Lower leg skin (tissue), 4 donors: ENCODE results near the gene PHC3. TPM values are rescaled to one million over a fixed set of nuclear protein-coding genes. Genes with fewer than 3 reads are reported as not detected.

Experiments used
- DNase-seq, 2 donors: peaks; one replicate each; pipeline ENCODE4 v3.0.0-alpha.2; 2019; ENCODE audit warnings: low spot score in 2 of 2
- H3K4me3 ChIP-seq: fragments of 200-600 bp; sonication (generic); 2 replicates; pipeline ENCODE4 v1.5.1; 2017; ENCODE audit warnings: mild to moderate bottlenecking, low read depth; ENCODE audit not compliant: poor library complexity, severe bottlenecking
- POLR2A ChIP-seq, 2 donors: fragments of 450-650 bp; IDR thresholded peaks; one replicate each; pipeline ENCODE4 v1.6.1; 2016 to 2017; ENCODE audit warnings: antibody characterized with exemption in 2 of 2, mild to moderate bottlenecking in 1 of 2, moderate library complexity in 1 of 2
- WGBS, 2 donors: methylation state at CpG; one replicate each; pipeline ENCODE4 v1.1.5; 2018; 5-methylcytosine and 5-hydroxymethylcytosine counted together
- intact Hi-C: fragments of 100-400 bp; cut with DNase I; formaldehyde crosslinking; loops from one replicate; pipeline ENCODE4 v1.15.0; 2023; ENCODE audit warnings: low total_unique reads
- total RNA-seq, 4 donors: library from RNA; depleted of rRNA; stranded (reverse); fragments of >200 nt; gene quantifications; one replicate each; pipeline ENCODE4 v1.1.0, GENCODE V29; 2016
- TF ChIP-seq, protein P1 (sequence below), 3 donors: fragments of 450-650 bp; IDR thresholded peaks; one replicate each; pipeline ENCODE4 v1.5.1; 2016; ENCODE audit warnings: antibody characterized with exemption in 3 of 3, mild to moderate bottlenecking in 3 of 3, moderate library complexity in 2 of 3

Gene PHC3
- total RNA-seq, 4 donors from 2014 or later: 31.9 to 47.6 (median 45.5) TPM

DNA sequence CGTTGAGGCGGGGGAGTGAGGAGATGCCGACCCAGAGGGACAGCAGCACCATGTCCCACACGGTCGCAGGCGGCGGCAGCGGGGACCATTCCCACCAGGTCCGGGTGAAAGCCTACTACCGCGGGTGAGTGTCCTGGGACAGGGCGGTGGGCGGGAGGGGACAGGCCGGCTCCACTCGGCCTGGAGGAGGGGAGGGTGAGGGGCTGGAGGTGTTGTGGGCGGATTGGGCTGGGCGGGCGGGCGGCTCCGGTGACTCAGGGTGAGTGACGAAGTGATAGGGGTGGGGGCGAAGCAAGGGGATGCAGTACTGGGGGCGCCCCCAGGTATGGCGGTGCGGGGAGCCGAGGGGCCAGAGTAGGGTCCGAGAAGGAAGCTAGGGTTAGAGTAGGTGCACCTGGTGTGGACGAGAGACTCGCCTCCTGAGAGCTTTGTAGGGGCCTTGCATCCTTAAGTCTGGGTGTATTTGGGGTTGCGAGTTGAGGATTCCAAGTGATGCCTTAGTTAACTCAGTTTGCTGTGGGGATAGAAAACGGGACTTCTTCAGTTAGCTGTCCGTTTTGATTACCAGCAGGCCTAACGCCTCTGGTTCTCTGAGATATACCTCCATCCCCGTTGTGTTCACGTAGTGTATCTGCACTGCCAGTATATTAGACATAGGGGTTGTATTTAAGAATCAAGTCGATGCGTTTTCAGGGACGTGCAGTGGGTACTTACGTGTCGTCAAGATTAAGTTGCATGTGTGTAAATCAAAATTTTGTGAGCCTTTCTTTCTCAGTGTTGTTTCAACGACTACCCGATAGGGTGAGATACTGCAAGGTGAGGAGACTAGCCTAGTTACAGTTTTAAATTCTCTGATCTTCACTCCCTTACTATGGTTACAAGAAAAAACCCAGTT, 41.4 kb upstream of the PHC3 start:
- no peak for DNase-seq
- intact Hi-C loops: no loop called here
- 1 to 2% methylated on average over 23 to 29 of the region's 42 CpGs for WGBS, 2 donors
- H3K4me3 ChIP-seq: peak overlapping the region; percentile 84
- TF ChIP-seq, protein P1, sequence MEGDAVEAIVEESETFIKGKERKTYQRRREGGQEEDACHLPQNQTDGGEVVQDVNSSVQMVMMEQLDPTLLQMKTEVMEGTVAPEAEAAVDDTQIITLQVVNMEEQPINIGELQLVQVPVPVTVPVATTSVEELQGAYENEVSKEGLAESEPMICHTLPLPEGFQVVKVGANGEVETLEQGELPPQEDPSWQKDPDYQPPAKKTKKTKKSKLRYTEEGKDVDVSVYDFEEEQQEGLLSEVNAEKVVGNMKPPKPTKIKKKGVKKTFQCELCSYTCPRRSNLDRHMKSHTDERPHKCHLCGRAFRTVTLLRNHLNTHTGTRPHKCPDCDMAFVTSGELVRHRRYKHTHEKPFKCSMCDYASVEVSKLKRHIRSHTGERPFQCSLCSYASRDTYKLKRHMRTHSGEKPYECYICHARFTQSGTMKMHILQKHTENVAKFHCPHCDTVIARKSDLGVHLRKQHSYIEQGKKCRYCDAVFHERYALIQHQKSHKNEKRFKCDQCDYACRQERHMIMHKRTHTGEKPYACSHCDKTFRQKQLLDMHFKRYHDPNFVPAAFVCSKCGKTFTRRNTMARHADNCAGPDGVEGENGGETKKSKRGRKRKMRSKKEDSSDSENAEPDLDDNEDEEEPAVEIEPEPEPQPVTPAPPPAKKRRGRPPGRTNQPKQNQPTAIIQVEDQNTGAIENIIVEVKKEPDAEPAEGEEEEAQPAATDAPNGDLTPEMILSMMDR (IDR thresholded peaks at IDR 0.05): no peak
- TF ChIP-seq POLR2A (IDR thresholded peaks at IDR 0.05): no peak

DNA sequence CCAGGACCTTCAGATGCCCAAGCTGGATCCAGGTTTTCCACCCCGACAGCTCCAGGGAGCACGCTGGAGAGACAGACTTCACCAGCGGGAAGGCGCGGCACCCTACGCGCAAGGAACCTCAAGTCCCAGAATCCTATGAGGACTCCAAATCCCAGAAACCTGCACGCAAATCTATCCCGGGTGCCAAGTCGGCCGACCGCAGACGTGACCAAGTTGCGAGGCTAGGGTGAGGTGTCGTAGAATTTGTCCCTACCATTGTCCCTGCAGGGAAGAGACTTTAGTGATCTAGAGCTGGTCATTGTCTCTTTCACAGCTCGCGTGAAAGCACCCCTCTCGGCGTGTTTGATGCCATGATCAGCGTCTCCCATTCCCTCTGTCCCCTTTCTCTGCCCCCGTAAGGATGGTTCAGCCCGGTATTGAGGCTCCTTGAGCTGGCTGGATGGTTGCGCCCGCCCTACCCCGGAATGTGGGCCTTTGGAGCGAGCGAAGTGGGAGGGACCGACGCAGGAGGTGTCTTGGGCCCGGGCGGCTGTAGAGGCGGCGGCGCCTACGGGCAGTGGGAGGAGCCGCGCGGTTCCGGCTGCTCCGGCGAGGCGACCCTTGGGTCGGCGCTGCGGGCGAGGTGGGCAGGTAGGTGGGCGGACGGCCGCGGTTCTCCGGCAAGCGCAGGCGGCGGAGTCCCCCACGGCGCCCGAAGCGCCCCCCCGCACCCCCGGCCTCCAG, 40.6 kb upstream of the PHC3 start, which contains the start of gene PRKCI:
Gene PRKCI, plus strand, starts transcription at position 501 of the 723 bp plus-strand sequence. CDS start 246 bp downstream, outside the sequence.
- H3K4me3 ChIP-seq: peak within 1 kb of the TSS; percentile 84
- DNase-seq: peak; percentile 92 to 98
- WGBS, 2 donors: 0 to 1% methylated on average over 28 to 48 of the region's 60 CpGs
- intact Hi-C loops: no loop called here
- TF ChIP-seq, protein P1 (IDR thresholded peaks at IDR 0.05): no peak
- TF ChIP-seq POLR2A (IDR thresholded peaks at IDR 0.05): no peak

DNA sequence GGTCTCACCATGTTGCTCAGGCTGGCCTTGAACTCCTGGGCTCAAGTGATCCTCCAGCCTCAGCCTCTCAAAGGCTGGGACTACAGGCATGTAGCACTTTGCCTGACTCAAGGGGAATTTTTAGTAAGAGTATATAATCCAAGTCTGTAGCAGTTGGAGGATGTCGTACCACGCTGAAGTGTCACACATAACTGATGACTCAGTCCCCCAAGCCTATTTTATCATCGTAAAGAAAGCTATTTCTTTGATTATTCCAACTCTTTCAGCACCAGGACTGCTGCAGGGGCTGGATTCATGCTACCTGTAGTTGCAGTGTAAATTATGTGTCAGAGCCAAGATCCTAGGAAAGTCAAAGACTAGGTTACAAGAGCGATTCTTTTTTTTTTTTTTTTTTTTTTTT, 39.3 kb upstream of the PHC3 start:
- DNase-seq: no peak
- 71 to 72% methylated on average over 4 of the region's 4 CpGs for WGBS, 2 donors
- TF ChIP-seq, protein P1 (IDR thresholded peaks at IDR 0.05): no peak
- TF ChIP-seq POLR2A (IDR thresholded peaks at IDR 0.05): no peak
- H3K4me3 ChIP-seq: no peak overlapping the region
- intact Hi-C loops: no loop called here

DNA sequence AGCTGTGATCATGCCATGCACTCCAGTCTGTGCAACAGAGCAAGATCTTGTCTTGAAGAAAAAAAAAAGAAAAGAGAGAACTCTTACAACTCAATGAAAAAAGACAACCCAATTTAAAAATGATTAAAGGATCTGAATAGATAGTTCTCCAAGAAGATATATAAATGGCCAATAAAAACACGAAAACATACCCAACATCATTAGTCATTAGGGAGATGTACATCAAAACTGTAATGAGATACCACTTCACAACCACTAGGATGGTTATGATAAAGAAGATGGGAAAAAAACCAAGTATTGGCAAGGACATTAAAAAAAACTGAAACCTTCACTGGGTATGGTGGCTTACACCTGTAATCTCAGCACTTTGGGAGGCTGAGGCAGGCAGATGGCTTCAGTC, 38.3 kb upstream of the PHC3 start:
- H3K4me3 ChIP-seq: no peak overlapping the region
- whole genome bisulfite sequencing, 2 donors: 85 to 92% methylated on average over 1 of the region's 1 CpG
- TF ChIP-seq POLR2A (IDR thresholded peaks at IDR 0.05): no peak
- TF ChIP-seq, protein P1 (IDR thresholded peaks at IDR 0.05): no peak
- no peak for DNase-seq
- intact Hi-C loops: no loop called here

DNA sequence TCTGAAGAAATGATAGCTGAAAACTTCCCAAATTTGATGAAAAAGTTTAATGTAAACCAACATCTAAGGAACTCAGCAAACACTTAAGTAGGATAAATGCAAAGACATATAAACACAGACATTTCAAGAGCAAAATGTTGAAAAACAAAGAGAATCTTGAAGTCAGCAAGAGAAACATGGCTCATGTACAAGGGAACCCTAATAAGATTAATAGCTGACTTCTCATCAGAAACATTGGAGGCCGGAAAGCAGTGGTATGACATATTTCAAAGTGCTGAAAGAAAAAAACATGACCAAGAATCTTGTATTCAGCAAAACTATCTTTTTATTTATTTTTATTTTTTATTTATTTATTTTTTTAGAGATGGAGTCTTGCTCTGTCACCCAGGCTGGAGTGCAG, 30.1 kb upstream of the PHC3 start:
- H3K4me3 ChIP-seq: no peak overlapping the region
- 94 to 97% methylated on average over 1 of the region's 1 CpG for WGBS, 2 donors
- no peak for TF ChIP-seq POLR2A (IDR thresholded peaks at IDR 0.05)
- TF ChIP-seq, protein P1 (IDR thresholded peaks at IDR 0.05): no peak
- no peak for DNase-seq
- intact Hi-C loops: no loop called here
